ENCODE results near the gene TMEM163.

TMEM163 gene

DNA sequence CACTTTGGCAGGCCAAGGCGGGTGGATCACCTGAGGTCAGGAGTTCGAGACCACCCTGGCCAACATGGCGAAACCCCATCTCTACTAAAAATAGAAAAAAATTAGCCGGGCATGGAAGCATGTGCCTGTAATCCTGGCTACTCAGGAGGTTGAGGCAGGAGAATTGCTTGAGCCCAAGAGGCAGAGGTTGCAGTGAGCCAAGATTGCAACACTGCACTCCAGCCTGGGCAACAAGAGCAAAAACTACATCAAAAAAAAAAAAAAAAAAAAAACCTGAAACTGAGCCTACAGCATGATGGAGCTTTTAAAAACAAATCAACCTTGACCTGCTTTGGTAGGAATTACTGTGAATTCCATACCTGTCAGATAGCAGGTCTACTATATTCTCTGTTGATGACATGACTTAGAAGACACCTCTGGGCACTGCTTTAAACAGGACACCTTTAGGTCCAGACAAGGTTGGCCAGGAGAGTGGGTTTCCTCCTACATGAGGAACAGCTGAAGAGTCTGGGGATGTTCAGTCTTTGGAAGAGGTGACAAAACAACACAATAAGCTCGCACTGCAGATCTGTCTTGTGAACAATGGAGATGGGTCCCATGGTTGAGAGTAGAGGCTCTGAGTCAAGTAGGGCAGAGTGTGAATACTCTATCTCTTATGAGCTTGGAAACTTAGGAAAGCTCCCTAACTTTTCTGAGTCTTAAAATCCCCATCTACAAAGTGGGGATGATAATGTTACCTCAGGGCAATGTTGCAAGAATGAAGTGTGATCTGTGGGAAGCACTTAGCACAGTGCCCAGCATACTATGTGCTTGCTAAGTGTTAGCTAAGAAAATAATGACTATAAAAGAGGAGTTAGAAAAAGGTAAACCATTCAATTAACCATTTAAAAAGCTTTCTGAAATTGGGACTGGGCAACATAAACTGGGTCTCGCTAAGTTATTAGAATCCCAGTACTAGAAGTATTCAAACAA lies 25.2 kb downstream of the TMEM163 start:
- DNase-seq (ENCODE audit: insufficient read length, low spot score) (no peak), FAIRE-seq (no peak)
- TF ChIP-seq CTCF (IDR thresholded peaks at IDR 0.05; ENCODE audit: insufficient read depth, missing control alignments) = no peak

DNA sequence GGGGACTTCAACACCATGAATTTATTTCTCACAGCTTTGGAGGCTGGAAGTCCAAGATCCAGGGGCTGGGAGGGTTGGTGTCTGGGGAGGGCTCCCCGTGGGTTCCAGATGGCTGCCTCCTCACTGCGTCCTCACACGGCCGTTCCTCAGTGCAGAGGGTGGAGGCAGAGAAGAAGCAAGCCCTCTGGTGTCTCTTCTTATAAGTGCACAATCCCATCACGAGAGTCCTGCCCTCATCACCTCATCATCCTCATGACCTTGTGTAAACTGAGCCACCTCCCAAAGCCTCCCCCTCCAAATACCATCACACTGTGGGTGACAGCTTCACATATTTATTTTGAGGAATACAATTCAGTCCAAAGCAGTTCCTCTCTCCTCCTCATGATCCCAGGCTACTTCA lies 26.3 kb downstream of the TMEM163 start:
- no peak for TF ChIP-seq CTCF (IDR thresholded peaks at IDR 0.05; ENCODE audit: insufficient read depth, missing control alignments)
- no peak for FAIRE-seq
- DNase-seq (ENCODE audit: insufficient read length, low spot score) = no peak

- no peak for DNase-seq (ENCODE audit: insufficient read length, low spot score)
- FAIRE-seq = no peak
- no peak for TF ChIP-seq CTCF (IDR thresholded peaks at IDR 0.05; ENCODE audit: insufficient read depth, missing control alignments)
Measured at GRCh38 chr2:134690629-134691215, 28.1 kb downstream of the TMEM163 start.

- no peak for FAIRE-seq
- TF ChIP-seq CTCF (IDR thresholded peaks at IDR 0.05; ENCODE audit: insufficient read depth, missing control alignments) = no peak
- DNase-seq (ENCODE audit: insufficient read length, low spot score) = no peak
Measured at GRCh38 chr2:134689315-134689714, 29.5 kb downstream of the TMEM163 start.

DNA sequence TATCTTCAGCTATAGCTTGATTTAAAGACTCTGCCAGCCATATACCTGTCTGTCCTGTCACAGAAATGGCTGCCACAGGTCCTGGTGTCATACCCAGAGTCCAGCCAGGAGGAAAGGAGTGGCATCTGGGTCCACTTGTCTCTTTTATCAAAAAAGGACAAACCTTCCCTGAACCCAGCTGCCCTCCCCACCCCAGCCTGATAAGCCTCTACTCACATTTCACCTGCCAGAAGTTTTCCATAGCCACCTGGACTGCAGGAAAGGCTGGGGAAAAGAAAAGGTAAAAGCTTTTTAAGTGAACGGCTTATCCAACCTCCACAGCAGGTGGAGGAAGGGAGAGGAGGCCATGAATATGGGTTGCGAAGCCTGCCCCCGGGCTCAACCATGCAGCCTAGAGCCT lies 32.8 kb downstream of the TMEM163 start:
- FAIRE-seq = no peak
- no peak for DNase-seq (ENCODE audit: insufficient read length, low spot score)
- TF ChIP-seq CTCF (IDR thresholded peaks at IDR 0.05; ENCODE audit: insufficient read depth, missing control alignments) = no peak

GRCh38 chr2:134683561-134684112 lies 35.2 kb downstream of the TMEM163 start:
- no peak for TF ChIP-seq CTCF (IDR thresholded peaks at IDR 0.05; ENCODE audit: insufficient read depth, missing control alignments)
- FAIRE-seq (no peak), DNase-seq (ENCODE audit: insufficient read length, low spot score) (no peak)

All from D721Med (cell line).